Ectodermal cell (in vitro differentiated cells): ENCODE data around the gene PDF. TPM values are rescaled to one million over a fixed set of nuclear protein-coding genes. Genes with fewer than 3 reads are reported as not detected.

Experiments used
- H3K27ac ChIP-seq: 2 replicates; pipeline ENCODE4 v1.7.0; 2013; ENCODE audit warnings: mild to moderate bottlenecking, low read depth, low read length; ENCODE audit not compliant: insufficient read depth, poor library complexity, severe bottlenecking
- H3K27me3 ChIP-seq: 2 replicates; pipeline ENCODE4 v1.7.0; 2013; ENCODE audit warnings: mild to moderate bottlenecking, low read length; ENCODE audit not compliant: insufficient read depth, control insufficient read depth, poor library complexity, severe bottlenecking
- H3K36me3 ChIP-seq: one replicate; pipeline ENCODE4 v1.7.0; 2013; ENCODE audit warnings: low read length; ENCODE audit not compliant: control insufficient read depth, insufficient read depth
- H3K4me1 ChIP-seq: one replicate; pipeline ENCODE4 v1.7.0; 2013; ENCODE audit warnings: low read length; ENCODE audit not compliant: control insufficient read depth, insufficient read depth
- H3K4me3 ChIP-seq: 2 replicates; pipeline ENCODE4 v1.7.0; 2013; ENCODE audit warnings: low read depth, low read length, control low read depth; ENCODE audit not compliant: insufficient read depth
- H3K9me3 ChIP-seq: 2 replicates; pipeline ENCODE4 v1.7.0; 2013; ENCODE audit warnings: mild to moderate bottlenecking, low read length, moderate library complexity; ENCODE audit not compliant: control insufficient read depth
- WGBS, 2 experiments: methylation state at CpG; one replicate each; pipeline ENCODE4 v1.1.7; 2013; ENCODE audit warnings: missing lambda C conversion rate in 2 of 2; 5-methylcytosine and 5-hydroxymethylcytosine counted together
- polyA plus RNA-seq, 4 experiments: library from polyadenylated mRNA; stranded (reverse); fragments of 50-300 nt; gene quantifications; one replicate each; pipeline ENCODE4 v1.2.3, GENCODE V29; 2013

Gene PDF
- polyA plus RNA-seq (2013, experiment 1 of 4) = 8.1 TPM
- polyA plus RNA-seq (2013, experiment 2 of 4) = 5.8 TPM
- 10.2 TPM for polyA plus RNA-seq (2013, experiment 3 of 4)
- polyA plus RNA-seq (2013, experiment 4 of 4) = 12.0 TPM

- 4% methylated on average over 93 of the region's 93 CpGs for WGBS, 2 experiments
- Histone ChIP-seq H3K27me3 (no peaks in the 10 kb centered on the region), H3K27ac (peak within 1 kb of the TSS; percentile 74), H3K36me3 (peaks cover 55% of the 10 kb centered on the region), H3K4me3 (peak within 1 kb of the TSS; percentile 72), H3K4me1 (peaks cover 14% of the 10 kb centered on the region), H3K9me3 (no peaks in the 10 kb centered on the region)
Observed at GRCh38 chr16:69330286-69331109, at the start of gene PDF. Gene PDF, minus strand, starts transcription at chr16:69330588. Its CDS starts 18 bp downstream, at chr16:69330570.

- H3K4me1 ChIP-seq = no peaks in the 10 kb centered on the region
- no peaks in the 10 kb centered on the region for H3K9me3 ChIP-seq
- no peak overlapping the region for H3K27ac ChIP-seq
- peaks cover 26% of the 10 kb centered on the region for H3K36me3 ChIP-seq
- no peak overlapping the region for H3K4me3 ChIP-seq
- no peaks in the 10 kb centered on the region for H3K27me3 ChIP-seq
- 92 to 100% methylated on average over 1 of the region's 1 CpG for WGBS, 2 experiments
Observed at GRCh38 chr16:69378760-69379159, 48.4 kb upstream of the PDF start.

- Histone ChIP-seq H3K4me1 (no peaks in the 10 kb centered on the region), H3K27me3 (no peaks in the 10 kb centered on the region), H3K4me3 (no peak overlapping the region), H3K27ac (no peak overlapping the region), H3K36me3 (peaks cover 29% of the 10 kb centered on the region), H3K9me3 (no peaks in the 10 kb centered on the region)
- 89 to 100% methylated on average over 1 of the region's 1 CpG for WGBS, 2 experiments
Observed at GRCh38 chr16:69378036-69378435, 47.6 kb upstream of the PDF start.

GRCh38 chr16:69376393-69377059, 46.1 kb upstream of the PDF start:
- Histone ChIP-seq H3K36me3 (peaks cover 30% of the 10 kb centered on the region), H3K27me3 (no peaks in the 10 kb centered on the region)

GRCh38 chr16:69373019-69373418, 42.6 kb upstream of the PDF start:
- no peak overlapping the region for H3K4me3 ChIP-seq
- no peaks in the 10 kb centered on the region for H3K9me3 ChIP-seq
- H3K36me3 ChIP-seq = peaks cover 38% of the 10 kb centered on the region
- no peak overlapping the region for H3K27ac ChIP-seq
- WGBS, 2 experiments = 93 to 100% methylated on average over 1 of the region's 1 CpG
- no peaks in the 10 kb centered on the region for H3K27me3 ChIP-seq
- no peaks in the 10 kb centered on the region for H3K4me1 ChIP-seq

More at GRCh38 chr16:69376393-69377059, 46.1 kb upstream of the PDF start:
- H3K27ac ChIP-seq = no peak overlapping the region
- H3K9me3 ChIP-seq = no peaks in the 10 kb centered on the region
- H3K4me1 ChIP-seq = no peaks in the 10 kb centered on the region
- H3K4me3 ChIP-seq = no peak overlapping the region
- 91 to 95% methylated on average over 9 to 10 of the region's 10 CpGs for WGBS, 2 experiments

GRCh38 chr16:69371564-69371963, 41.2 kb upstream of the PDF start:
- 98% methylated on average over 2 of the region's 2 CpGs for WGBS, 2 experiments
- Histone ChIP-seq H3K4me3 (no peak overlapping the region), H3K36me3 (peaks cover 51% of the 10 kb centered on the region), H3K27ac (no peak overlapping the region), H3K9me3 (no peaks in the 10 kb centered on the region), H3K27me3 (no peaks in the 10 kb centered on the region), H3K4me1 (no peaks in the 10 kb centered on the region)

- 89 to 93% methylated on average over 3 to 4 of the region's 4 CpGs for WGBS, 2 experiments
- H3K9me3 ChIP-seq = no peaks in the 10 kb centered on the region
- no peak overlapping the region for H3K27ac ChIP-seq
- H3K4me1 ChIP-seq = no peaks in the 10 kb centered on the region
- no peak overlapping the region for H3K4me3 ChIP-seq
- no peaks in the 10 kb centered on the region for H3K27me3 ChIP-seq
- peaks cover 56% of the 10 kb centered on the region for H3K36me3 ChIP-seq
Observed at GRCh38 chr16:69368866-69369265, 38.5 kb upstream of the PDF start.

- Histone ChIP-seq H3K27me3 (no peaks in the 10 kb centered on the region), H3K36me3 (peaks cover 52% of the 10 kb centered on the region), H3K9me3 (no peaks in the 10 kb centered on the region), H3K27ac (no peak overlapping the region), H3K4me3 (no peak overlapping the region), H3K4me1 (no peaks in the 10 kb centered on the region)
- 94% methylated on average over 7 of the region's 7 CpGs for WGBS, 2 experiments
Observed at GRCh38 chr16:69367980-69368379, 37.6 kb upstream of the PDF start.

- no peaks in the 10 kb centered on the region for H3K9me3 ChIP-seq
- H3K27me3 ChIP-seq = no peaks in the 10 kb centered on the region
- H3K27ac ChIP-seq = no peak overlapping the region
- no peak overlapping the region for H3K4me3 ChIP-seq
- H3K4me1 ChIP-seq = no peaks in the 10 kb centered on the region
- peaks cover 46% of the 10 kb centered on the region for H3K36me3 ChIP-seq
- WGBS, 2 experiments = 96 to 99% methylated on average over 7 of the region's 7 CpGs
Observed at GRCh38 chr16:69366431-69366830, 36.0 kb upstream of the PDF start.

- Histone ChIP-seq H3K4me3 (no peak overlapping the region), H3K9me3 (no peaks in the 10 kb centered on the region), H3K27me3 (no peaks in the 10 kb centered on the region), H3K27ac (no peak overlapping the region), H3K36me3 (peaks cover 46% of the 10 kb centered on the region), H3K4me1 (no peaks in the 10 kb centered on the region)
- 92 to 95% methylated on average over 2 of the region's 2 CpGs for WGBS, 2 experiments
Observed at GRCh38 chr16:69365901-69366300, 35.5 kb upstream of the PDF start.
